Astrocyte of the cerebellum (primary cell): ENCODE data around the gene NFKBIB.

ENCODE experiments used
- DNase-seq: peaks from one replicate; pipeline ENCODE4 v3.0.0-alpha.2; 2011; ENCODE audit warnings: low read depth
- H3K4me3 ChIP-seq: 2 replicates; pipeline ENCODE4 v1.5.1; 2011; ENCODE audit warnings: mild to moderate bottlenecking, low read depth, low read length, moderate library complexity
- in situ Hi-C: cut with HindIII; loops from 2 replicates; pipeline ENCODE4 v1.10.0; 2017; ENCODE audit warnings: low sequenced_read_pairs
- TF ChIP-seq, protein P1 (sequence below): IDR thresholded peaks from 2 replicates; pipeline ENCODE4 v1.5.1; 2012; ENCODE audit warnings: low read length, low read depth, moderate library complexity, mild to moderate bottlenecking; ENCODE audit errors: missing control alignments

NFKBIB gene, protein sequence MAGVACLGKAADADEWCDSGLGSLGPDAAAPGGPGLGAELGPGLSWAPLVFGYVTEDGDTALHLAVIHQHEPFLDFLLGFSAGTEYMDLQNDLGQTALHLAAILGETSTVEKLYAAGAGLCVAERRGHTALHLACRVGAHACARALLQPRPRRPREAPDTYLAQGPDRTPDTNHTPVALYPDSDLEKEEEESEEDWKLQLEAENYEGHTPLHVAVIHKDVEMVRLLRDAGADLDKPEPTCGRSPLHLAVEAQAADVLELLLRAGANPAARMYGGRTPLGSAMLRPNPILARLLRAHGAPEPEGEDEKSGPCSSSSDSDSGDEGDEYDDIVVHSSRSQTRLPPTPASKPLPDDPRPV

DNA sequence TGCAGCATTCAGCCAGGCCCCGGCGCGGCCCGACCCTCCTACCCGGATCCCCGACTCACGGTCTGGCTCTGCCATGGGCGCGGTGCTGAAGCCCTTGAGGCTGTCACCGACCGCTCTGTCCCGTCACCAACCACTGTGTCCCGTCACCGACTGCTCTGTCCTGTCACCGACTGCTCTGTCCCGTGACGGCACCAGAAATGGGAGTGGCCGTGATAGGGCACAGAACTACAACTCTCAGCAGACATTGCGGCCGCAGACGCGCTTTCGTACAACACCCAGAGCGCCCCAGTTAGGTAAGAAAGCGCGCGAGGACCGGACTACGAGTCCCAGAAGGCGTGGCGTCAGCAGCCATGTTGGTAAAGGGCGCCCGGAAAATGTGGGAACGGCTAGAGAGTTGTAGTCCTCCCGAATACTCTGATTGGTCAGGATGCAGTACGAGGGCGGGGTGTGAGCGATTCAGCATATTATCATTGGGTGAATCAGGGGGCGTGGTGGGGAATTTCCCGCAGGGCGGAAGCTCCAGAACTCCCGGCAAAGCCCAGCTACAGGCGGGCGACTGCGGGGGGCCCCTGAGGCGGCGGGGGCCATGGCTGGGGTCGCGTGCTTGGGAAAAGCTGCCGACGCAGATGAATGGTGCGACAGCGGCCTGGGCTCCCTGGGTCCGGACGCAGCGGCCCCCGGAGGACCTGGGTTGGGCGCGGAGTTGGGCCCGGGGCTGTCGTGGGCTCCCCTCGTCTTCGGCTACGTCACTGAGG is at the start of gene NFKBIB, which contains the start of gene SIRT2:
TSS of gene NFKBIB (plus strand) at position 523 of the 755 bp plus-strand sequence. CDS start at position 587, 64 bp downstream.
TSS of gene SIRT2 (minus strand) at position 172 of the 755 bp plus-strand sequence. CDS start at position 75, 97 bp downstream.
- H3K4me3 ChIP-seq = peak within 1 kb of the TSS; percentile 75
- in situ Hi-C loops = no loop called here
- TF ChIP-seq, protein P1, sequence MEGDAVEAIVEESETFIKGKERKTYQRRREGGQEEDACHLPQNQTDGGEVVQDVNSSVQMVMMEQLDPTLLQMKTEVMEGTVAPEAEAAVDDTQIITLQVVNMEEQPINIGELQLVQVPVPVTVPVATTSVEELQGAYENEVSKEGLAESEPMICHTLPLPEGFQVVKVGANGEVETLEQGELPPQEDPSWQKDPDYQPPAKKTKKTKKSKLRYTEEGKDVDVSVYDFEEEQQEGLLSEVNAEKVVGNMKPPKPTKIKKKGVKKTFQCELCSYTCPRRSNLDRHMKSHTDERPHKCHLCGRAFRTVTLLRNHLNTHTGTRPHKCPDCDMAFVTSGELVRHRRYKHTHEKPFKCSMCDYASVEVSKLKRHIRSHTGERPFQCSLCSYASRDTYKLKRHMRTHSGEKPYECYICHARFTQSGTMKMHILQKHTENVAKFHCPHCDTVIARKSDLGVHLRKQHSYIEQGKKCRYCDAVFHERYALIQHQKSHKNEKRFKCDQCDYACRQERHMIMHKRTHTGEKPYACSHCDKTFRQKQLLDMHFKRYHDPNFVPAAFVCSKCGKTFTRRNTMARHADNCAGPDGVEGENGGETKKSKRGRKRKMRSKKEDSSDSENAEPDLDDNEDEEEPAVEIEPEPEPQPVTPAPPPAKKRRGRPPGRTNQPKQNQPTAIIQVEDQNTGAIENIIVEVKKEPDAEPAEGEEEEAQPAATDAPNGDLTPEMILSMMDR = no peak
- peak; percentile 99 for DNase-seq

DNA sequence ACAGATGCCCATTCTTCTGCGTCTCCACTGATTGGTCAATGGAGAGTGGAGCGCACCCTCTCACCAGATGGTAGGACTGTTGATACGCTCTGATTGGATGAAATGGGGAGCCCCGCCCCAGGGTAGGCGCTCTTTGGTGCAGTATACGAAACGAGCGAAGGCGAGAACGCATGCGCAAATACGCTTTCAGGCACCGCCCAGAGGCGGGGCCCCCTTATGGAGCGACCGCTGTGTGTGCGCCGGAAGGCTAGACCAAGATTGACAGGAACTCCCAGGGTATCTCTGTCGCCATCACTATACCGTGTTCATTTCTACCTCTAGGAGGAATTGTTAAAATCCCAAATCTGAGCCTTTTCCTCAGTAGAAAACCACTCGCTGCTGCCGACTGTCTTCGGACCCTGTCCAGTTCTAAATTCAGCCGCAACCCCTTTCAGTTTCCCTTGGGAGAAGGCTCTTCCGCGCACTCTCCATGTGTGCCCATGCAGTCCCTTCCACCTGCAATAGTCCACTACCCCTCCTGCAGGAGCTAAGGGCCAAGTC is 49.3 kb upstream of the NFKBIB start:
- DNase-seq = no peak
- in situ Hi-C loops = no loop called here
- H3K4me3 ChIP-seq = peak overlapping the region; percentile 79

DNA sequence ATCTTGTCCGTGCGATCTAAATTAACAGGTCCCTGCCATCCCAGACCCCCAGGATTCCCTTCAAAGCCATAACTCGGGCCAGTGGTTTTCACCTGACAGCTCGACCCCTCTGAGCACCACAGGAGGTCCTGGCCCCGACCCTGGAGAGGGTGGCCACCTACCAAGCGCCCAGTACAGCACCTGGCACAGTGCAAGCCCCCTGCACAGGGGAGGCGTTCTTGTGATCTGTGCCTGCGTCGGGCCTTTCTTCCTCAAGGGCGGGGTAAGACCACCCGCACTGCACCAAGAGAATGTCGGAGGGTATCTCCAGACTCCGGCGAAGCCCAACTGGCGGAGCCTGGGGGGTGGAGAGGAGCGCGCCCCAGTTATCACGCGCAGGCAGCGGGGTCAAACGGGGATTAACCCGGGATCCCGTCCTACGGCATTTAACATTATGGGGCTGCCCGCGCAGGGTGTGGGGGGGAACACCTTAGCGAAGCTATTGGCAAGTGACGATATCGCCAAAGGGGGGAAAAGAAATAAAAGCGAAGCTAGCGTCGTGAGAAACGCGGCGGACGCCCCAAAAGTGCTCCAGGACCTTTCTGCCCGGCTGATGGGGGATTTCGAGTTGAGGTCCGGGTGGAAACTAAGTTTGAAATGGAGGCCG is 48.7 kb upstream of the NFKBIB start:
- TF ChIP-seq, protein P1 = no peak
- DNase-seq = no peak
- H3K4me3 ChIP-seq = peak overlapping the region; percentile 79
- in situ Hi-C loops = no loop called here

More for the DNA sequence above, 49.3 kb upstream of the NFKBIB start:
- TF ChIP-seq, protein P1 = peak; percentile 10

DNA sequence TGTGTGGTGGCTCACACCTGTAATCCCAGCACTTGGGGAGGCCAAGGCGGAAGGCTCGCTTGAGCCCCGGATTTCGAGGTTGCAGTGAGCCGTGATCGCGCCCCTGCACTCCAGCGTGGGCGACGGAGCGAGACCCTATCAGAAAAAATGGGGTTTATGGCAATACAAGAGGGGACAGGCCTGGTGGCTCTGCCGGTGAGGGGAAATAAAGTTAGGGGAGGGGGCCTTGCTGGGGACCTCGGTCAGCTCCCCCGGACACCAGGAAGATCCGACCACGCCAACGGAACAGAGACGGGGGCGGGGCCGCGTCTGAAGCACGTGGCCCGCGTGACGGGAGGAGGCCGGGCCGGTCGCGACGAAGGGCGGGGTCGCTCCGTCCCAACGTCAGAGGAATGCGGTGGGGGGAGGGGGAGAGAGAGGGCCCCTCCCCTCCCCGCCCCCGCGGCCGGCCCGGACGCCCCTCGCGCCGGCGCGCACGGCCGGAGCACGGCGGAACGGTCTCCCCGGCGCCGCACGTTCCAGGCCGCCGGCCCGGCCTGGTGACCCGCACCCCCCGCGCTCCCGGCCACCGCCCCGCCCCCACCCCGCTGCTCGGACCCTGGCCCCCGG is 48.0 kb upstream of the NFKBIB start:
- H3K4me3 ChIP-seq = peak overlapping the region; percentile 79
- DNase-seq = peak; percentile 71
- TF ChIP-seq, protein P1 = no peak
- in situ Hi-C loops = no loop called here

DNA sequence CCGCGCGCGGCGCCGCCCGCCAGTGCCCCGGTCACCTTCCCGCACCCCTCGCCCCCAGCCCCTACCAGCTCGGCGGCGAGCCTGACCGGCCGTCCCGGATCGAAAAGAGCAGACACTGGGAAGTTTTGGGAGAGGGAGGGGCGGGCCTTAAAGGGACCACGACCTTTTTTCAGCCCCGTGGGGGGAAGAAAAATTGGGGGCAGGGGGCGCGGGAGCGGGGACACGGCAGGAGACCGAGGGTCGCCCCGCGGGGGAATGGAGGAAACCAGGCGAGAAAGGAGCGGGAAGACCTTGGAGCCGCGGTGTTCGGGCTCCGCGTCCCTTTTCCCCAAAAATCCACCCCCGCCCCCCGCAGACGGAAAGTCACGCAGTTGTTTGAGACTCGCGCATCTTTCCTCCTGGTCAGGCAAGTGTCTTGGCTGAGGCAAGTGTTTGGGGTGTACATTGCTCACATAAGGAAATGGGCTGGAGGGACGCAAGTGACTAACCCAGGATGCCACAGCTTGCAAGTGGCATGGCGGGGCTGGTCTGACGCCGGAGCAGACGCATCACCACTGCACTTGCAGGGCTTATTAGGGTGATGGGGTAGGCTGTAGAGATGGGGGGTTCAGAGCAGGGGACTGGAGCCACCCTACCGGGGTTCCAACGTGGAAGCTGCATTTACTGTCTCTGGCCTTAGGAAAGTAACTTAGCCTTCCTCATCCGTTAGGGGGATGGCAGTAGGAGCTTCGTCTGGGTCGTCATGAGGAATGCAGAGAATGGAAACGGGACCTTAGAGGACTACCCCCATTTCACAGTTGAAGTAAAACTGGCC is 47.3 kb upstream of the NFKBIB start:
- no peak for DNase-seq
- in situ Hi-C loops = no loop called here
- TF ChIP-seq, protein P1 = no peak
- peak overlapping the region; percentile 79 for H3K4me3 ChIP-seq
